Breast epithelium (tissue), 3 donors: Measurements from ENCODE around the gene CDH4.

Experiments used
- CTCF ChIP-seq, 3 donors: fragments of 450-650 bp; IDR thresholded peaks; one replicate each; pipeline ENCODE4 v1.5.1; 2016 to 2017; ENCODE audit warnings: antibody characterized with exemption in 3 of 3, mild to moderate bottlenecking in 3 of 3, moderate library complexity in 3 of 3
- POLR2A ChIP-seq: fragments of 450-650 bp; IDR thresholded peaks from one replicate; pipeline ENCODE4 v1.6.1; 2016; ENCODE audit warnings: antibody characterized with exemption, mild to moderate bottlenecking, moderate library complexity
- POLR2AphosphoS5 ChIP-seq, 3 donors: sonication (generic); formaldehyde crosslinking; IDR thresholded peaks; one replicate each; pipeline ENCODE4 v1.6.1; 2017; ENCODE audit warnings: antibody characterized with exemption in 3 of 3

DNA sequence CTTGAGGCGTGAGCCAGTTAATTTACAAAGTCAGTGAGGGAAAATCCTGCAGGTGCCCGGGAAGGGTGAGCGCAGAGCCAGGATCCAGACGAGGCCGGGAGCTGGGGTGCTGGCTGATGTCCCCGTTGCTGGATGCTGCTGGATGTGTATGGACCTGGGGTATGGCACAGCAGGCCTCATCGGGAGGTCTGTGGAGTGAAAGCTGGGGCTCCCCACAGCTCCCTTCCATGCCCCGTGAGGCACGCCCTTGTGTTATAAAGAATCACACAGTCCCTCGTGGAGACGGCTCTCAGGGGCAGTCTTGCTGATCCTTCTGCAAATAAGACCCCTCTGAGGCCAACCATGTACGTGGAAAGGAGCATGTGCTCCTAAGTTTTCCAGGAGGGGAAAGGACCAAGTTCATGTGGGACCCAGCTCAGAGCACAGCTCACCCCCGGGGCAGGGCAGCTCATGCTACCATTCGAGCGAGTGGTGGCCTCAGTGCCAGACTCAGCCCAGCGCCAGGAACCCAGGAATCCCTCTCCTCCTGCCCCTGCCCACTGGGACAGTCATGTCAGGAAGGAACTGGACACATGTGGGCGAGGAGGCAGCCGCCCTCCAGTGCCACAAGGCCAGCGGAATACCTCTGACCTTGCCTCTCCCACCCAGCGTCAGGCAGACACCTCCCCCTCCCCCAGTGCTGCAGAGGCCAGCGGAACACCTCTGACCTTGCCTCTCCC lies 97.5 kb downstream of the CDH4 start:
- no peak for TF ChIP-seq CTCF (IDR thresholded peaks at IDR 0.05)
- no peak for TF ChIP-seq POLR2A
- no peak for TF ChIP-seq POLR2AphosphoS5 (IDR thresholded peaks at IDR 0.05)
